ENCODE data around the gene WASF3.

DNA sequence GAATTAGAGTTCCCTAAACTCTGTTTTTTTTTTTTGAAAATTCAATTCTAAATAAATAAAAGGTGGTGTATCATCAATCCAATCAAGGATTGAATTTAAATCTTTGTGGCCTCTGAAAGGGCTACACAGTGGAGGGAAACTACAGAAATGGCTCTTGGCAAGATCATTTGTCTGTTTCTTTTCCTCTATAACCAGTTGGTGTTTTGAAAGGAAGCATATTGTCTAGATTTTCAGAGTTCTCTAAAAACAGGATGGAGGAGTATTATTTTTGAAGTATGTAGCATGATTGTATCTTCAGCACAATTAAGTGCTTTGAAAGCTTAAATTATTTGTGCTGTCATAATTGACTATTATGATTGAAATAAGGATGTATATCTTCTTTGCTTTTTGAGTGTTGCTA lies 29.8 kb downstream of the WASF3 start:
- TF ChIP-seq, protein P1, sequence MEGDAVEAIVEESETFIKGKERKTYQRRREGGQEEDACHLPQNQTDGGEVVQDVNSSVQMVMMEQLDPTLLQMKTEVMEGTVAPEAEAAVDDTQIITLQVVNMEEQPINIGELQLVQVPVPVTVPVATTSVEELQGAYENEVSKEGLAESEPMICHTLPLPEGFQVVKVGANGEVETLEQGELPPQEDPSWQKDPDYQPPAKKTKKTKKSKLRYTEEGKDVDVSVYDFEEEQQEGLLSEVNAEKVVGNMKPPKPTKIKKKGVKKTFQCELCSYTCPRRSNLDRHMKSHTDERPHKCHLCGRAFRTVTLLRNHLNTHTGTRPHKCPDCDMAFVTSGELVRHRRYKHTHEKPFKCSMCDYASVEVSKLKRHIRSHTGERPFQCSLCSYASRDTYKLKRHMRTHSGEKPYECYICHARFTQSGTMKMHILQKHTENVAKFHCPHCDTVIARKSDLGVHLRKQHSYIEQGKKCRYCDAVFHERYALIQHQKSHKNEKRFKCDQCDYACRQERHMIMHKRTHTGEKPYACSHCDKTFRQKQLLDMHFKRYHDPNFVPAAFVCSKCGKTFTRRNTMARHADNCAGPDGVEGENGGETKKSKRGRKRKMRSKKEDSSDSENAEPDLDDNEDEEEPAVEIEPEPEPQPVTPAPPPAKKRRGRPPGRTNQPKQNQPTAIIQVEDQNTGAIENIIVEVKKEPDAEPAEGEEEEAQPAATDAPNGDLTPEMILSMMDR (IDR thresholded peaks at IDR 0.05; ENCODE audit: low read depth, low read length): no peak
- TF ChIP-seq EZH2phosphoT487 (IDR thresholded peaks at IDR 0.05; ENCODE audit: low read depth): no peak
